ENCODE results near the gene VPS13D.
A peak's percentile ranks its signal among the peaks of the same experiment; 100 is the strongest.

Gene VPS13D

GRCh38 chr1:12230549-12231275, 882 bp downstream of the VPS13D start:
- no peak for DNase-seq (ENCODE audit: low read depth, low spot score)

DNA sequence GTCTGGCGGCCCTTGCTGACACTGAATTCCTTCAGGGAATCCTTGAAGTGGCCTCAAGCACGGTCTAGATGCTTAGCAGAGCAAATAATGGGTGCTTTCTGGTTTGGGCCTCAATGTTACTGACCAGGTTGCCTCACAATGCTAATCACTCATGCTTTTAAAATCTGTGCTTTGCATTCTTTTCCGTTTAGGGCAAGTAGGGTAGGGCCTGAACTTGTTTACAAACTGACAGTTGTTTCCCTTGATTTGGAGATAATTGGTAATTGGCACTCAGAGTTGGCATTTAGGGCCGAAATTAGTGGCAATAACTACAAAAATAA, 1.4 kb downstream of the VPS13D start:
- no peak for DNase-seq (ENCODE audit: low read depth, low spot score)

DNA sequence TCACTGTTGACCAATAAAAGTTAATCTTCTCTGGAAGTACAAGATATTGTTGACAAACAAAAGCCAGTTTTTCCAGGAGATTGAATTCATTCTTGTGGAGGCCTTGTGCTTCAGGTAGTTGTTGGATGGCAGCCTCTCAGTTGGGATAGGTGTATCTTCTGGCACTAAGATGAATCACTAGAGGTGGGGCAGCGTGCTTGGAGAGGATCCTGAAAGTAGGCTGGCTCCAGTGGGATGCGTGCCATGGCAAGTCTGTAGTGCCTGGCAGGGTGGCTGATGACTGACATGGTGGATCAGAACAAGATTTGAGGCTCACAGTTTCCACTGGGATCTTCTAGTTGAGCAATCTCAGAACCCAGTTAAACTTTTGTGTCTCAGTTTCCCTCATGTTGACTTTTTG, 2.4 kb downstream of the VPS13D start:
- DNase-seq (ENCODE audit: low read depth, low spot score) = no peak

GRCh38 chr1:12244078-12244477, 14.2 kb downstream of the VPS13D start:
- DNase-seq (ENCODE audit: low read depth, low spot score) = no peak

DNA sequence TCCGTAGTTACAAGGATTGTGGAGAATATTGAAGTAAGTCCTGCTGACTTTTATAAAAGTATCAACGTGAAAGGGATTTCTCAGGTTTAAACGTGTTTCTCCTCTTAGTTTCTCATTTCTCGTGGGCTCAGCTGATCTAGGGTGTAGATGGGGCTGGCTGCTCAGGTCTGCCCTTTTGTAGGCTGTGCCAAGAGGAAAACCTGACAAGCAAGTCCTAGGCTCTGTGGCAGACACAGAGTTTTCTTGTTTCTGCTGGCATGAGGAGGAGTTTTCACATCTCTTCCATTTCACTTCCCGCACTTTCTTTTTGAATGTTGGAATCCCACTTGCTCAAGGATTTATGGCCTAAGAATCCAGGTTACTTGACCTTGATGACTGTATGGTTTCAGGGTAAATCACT, 14.8 kb downstream of the VPS13D start:
- no peak for DNase-seq (ENCODE audit: low read depth, low spot score)

GRCh38 chr1:12245116-12245515, 15.3 kb downstream of the VPS13D start:
- DNase-seq (ENCODE audit: low read depth, low spot score) = no peak

DNA sequence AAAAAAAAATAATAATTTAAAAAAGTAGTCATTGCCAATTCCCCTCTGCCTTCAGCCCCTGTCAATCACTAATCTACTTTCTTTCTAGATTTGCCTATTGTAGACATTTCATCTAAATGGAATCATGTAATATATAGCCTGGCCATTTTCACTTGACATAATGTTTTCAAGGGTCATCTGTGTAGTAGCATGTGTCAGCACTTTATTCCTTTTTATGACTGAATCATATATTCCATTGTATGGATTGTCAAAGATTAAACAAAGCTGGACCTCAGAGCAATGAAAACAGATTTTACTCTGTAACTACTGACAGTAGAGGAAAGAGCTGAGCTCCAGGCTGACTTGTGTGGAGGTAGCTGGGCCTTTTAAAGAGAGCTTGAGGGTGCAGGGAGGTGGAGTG, 15.9 kb downstream of the VPS13D start:
- DNase-seq (ENCODE audit: low read depth, low spot score) = no peak

GRCh38 chr1:12246584-12246983, 16.8 kb downstream of the VPS13D start:
- DNase-seq (ENCODE audit: low read depth, low spot score) = no peak

- no peak for DNase-seq (ENCODE audit: low read depth, low spot score)
Measured at GRCh38 chr1:12249181-12249580, 19.4 kb downstream of the VPS13D start.

GRCh38 chr1:12249748-12250147, 19.9 kb downstream of the VPS13D start:
- no peak for DNase-seq (ENCODE audit: low read depth, low spot score)

- no peak for DNase-seq (ENCODE audit: low read depth, low spot score)
Measured at GRCh38 chr1:12251442-12251841, 21.6 kb downstream of the VPS13D start.

- DNase-seq (ENCODE audit: low read depth, low spot score) = no peak
Measured at GRCh38 chr1:12255913-12256312, 26.1 kb downstream of the VPS13D start.

GRCh38 chr1:12258272-12258671, 28.4 kb downstream of the VPS13D start:
- no peak for DNase-seq (ENCODE audit: low read depth, low spot score)

DNA sequence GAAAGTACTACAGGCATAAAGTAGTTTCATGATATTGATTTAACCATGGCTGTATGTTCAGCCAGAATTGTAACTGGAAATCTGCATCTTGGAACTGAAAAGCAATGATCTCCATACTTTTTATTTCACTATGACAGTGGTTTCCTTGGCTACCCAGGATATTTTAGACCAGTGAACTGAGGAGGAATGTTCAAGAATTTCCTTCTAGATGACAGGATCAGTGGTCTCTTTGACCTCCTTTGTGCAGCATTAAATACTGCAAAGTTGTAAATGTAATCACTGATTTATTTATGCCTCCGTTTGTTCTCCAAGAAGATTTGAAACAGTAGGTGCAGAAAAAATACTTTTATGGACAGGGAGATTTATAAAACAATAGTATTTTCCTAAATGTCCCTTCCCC, 39.5 kb downstream of the VPS13D start:
- no peak for DNase-seq (ENCODE audit: low read depth, low spot score)

DNA sequence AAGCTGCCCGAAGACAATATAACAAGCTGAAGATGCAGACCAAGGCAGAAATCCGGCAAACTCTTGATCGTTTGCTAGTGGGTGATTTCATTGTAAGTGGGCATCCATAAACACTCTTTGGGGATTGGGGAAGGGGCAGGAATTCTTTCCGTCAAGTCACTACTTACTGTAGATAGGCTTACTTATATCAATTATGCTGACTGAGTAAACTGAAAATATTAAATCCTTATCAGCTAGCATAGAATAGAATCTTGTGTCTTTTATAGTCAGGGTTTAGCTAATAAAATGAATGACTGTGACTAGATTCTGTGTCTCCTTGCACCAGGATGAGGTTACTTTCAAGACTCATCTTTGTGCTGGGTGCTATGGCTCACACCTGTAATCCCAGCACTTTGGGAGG, 41.2 kb downstream of the VPS13D start:
- no peak for DNase-seq (ENCODE audit: low read depth, low spot score)

GRCh38 chr1:12272770-12273169, 42.9 kb downstream of the VPS13D start:
- no peak for DNase-seq (ENCODE audit: low read depth, low spot score)

GRCh38 chr1:12275370-12275769, 45.5 kb downstream of the VPS13D start:
- DNase-seq (ENCODE audit: low read depth, low spot score) = peak; percentile 9

- DNase-seq (ENCODE audit: low read depth, low spot score) = no peak
Measured at GRCh38 chr1:12276225-12276624, 46.4 kb downstream of the VPS13D start.

DNA sequence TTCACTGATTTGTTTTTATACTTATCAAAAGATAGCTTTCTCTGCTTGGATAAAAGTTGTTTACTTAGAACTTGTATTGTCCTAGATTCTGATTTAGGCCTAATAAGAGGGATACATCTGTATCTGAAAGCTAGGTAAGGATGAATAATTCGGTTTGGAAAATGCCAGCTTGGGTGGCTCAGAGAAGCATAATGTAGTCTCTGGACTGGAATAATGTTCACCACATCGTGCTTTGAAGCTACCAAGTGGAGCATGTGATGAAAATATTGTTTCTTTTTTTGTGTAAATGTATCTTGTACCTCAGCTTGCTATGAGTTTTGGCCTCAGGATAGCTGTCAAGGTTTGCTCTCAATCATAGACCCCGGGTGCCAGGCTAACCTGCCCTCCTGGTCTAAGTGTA, 49.2 kb downstream of the VPS13D start:
- DNase-seq (ENCODE audit: low read depth, low spot score) = no peak

DNA sequence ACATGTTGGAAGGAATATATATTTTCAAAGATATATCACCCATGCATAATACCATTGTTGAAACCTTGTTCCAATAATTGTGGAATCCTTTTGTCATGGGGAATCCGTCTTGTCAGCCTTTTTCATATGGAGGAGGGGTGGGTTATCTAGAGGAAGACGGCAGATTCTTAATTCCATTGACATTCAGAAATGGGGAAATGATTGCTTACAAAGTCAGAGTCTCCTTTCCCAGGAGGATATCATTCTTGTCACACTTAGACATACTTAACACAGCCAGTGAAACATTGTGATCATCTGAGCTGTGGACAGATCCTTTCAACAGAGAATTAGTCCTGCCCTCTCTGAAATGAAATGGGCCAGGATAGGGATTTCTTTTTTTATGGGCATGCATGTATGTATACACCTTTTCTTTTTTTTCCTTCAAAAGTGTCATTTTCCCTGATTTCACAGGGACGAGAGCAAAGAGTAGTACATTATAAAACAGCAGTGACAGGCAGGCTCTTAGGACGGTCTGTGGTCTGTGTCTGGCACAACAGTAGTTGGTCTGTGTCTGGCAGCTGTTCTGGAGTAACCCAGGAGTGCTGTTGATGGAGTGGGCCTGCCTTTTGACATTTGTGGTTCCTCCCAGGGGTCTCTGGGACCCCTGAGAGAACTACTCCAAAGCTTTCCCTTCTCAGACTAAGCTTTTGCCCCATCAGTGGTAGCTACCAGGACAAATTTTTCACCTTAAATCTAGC, 50.1 kb downstream of the VPS13D start:
- no peak for DNase-seq (ENCODE audit: low read depth, low spot score)

- DNase-seq (ENCODE audit: low read depth, low spot score) = no peak
Measured at GRCh38 chr1:12282142-12282541, 52.3 kb downstream of the VPS13D start.

- DNase-seq (ENCODE audit: low read depth, low spot score) = no peak
Measured at GRCh38 chr1:12284486-12284885, 54.7 kb downstream of the VPS13D start.

DNA sequence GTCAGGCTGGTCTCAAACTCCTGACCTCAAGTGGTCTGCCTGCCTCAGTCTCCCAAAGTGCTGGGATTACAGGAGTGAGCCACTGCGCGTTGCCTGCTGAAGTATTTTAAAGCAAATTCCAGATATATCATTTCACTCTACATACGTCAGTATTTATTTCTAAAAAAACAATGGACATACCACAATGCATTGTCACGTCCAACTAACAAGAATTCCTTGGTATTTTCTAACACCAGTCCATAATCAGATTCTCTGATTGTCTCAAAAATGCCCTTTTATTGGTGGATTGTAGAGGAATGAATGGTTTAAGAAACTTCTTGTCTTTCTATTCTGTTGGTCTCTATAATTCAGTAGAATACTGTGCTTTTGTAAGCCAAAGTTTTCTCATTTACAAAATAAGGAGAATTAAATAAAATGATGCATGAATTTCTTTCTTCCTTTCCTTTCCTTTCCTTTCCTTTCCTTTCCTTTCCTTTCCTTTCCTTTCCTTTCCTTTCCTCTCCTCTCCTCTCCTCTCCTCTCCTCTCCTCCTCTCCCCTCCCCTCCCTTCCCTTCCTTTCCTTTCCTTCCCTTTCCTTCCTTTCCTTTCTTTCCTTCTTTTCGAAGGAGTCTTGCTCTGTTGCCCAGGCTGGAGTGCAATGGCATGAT, 55.8 kb downstream of the VPS13D start:
- no peak for DNase-seq (ENCODE audit: low read depth, low spot score)
